ENCODE results near the gene DDX39B.
A peak's percentile ranks its signal among the peaks of the same experiment; 100 is the strongest.

Gene DDX39B

DNA sequence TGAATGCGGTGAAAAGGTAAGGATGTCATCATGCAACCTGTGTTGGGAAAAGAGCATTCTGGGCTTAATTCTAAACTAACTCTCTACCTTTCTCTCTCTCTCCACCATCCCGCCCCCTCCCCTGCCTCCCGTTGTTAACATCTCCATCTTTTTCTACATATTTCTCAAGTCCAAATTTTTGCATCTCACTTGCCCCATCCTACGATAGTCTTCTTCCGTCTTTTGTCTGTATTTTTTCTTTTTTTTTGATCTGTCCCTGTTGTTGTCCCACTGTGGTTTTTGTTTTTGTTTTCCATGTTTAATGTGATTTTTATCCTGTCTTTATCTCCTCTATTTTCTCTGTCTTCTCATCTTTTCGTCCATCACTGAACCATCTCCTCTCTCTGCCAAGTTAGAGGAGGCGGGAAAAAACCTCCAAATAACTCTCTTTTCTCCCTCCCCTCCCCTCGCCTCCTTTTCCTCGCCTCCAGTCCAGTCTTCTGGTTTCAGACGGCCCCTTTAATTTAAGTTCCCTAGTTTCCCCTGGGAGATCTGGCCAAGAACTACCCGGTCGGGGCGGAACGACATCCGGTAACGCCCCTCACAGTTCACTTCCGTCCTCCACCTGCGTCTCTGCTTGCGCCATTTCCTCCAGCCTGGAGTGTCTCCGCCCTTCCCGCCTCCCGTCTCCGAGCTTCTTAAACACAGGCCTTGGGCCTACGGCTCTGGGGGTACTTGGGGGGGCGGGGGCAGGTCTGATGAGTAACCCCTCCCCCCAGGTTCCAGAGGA is 5.3 kb upstream of the DDX39B start, which contains the start of gene NFKBIL1:
NFKBIL1 (plus strand) TSS at position 651 of the 769 bp plus-strand sequence; CDS start at position 738, 87 bp downstream.
- peak; percentile 94 for DNase-seq

DNA sequence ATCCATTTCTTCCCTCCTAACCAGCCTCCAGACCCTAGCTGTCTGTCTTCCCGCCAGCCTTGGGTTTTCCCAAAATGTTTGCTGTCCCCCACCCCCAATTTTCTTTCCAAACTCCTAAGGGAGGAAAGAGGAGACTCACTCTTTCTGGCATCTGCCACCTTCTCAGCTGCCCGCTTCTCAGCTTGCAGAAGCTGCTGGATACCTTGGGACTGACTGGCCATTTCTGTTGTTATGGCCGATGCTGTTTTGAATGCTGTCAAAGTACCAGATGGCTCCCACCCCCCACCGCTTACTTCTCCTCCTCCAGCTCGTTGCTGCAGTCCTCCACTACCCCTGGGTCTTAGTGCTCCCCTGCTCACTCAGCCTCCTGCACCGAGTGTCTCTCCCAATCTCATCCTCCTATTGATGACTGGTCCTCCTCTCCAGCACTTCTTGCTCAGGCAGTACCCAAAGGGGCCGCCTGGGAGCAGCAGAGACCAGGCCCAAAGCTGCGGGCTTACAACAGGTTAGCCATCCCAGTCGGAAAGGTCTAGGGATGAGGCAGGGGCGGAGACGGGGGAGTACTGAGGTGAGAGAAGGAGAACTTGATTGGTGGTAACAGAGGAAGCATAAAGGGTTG is 4.6 kb upstream of the DDX39B start, which contains the start of gene ATP6V1G2:
ATP6V1G2 (minus strand) TSS at position 270 of the 619 bp plus-strand sequence; CDS start at position 221, 49 bp downstream.
- peak; percentile 73 for DNase-seq

DNA sequence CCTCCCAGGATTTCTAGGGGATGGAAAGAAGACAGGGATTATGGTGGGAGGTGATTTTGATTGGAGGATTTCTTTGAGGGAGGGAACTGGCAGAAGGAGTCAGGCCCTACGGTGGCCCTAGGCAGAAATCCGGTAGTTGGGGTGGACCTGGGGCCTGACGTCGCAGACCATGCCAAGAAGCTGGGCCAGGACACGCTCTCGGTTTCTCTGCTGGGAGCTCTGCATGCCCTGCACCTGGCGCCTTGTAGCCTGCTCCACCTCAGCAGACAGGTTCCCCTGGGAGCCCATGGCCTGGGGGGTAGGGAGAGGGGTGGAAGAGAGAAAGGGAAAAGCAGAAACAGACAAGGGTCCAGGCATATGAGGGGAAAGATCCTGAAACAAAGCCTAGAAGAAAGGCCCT is 3.5 kb upstream of the DDX39B start:
- DNase-seq, result no peak

DNA sequence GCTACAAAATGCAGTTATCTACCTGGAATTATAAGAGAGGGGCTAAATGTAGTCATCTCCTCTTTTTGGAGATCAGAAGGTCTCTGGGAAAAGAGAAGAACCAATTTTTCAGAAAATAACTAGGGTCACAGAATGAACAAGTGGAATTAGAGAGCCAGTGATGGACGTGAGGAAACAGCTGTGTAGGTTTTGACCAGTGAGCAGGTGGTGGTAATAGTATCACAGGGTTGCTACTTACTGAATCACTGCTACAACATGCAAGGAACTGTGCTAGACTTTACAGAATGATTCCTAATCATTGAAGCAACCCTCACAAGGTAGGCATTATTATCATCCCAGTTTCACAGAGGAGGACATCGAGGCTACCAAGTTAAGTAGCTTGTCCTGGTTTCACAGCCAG is 2.9 kb upstream of the DDX39B start:
- DNase-seq, result no peak

DNA sequence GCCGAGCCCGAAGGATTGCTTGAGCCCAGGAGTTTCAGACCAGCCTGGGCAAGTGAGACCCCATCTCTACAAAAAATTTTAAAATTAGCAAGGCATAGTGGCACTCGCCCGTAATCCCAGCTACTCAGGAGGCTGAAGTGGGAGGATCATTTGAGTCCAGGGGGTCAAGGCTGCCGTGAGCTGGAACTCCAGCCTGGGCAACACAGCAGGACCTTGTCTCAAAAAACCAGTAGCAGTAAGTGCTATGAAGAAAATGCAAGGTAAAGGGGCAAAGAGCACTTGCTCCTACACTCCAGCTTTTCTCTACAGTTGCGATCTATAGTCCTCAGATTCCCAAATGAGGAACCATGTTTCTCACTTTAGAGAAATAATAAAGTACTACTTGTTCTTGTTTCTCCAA is 1.8 kb upstream of the DDX39B start:
- no peak for DNase-seq

DNA sequence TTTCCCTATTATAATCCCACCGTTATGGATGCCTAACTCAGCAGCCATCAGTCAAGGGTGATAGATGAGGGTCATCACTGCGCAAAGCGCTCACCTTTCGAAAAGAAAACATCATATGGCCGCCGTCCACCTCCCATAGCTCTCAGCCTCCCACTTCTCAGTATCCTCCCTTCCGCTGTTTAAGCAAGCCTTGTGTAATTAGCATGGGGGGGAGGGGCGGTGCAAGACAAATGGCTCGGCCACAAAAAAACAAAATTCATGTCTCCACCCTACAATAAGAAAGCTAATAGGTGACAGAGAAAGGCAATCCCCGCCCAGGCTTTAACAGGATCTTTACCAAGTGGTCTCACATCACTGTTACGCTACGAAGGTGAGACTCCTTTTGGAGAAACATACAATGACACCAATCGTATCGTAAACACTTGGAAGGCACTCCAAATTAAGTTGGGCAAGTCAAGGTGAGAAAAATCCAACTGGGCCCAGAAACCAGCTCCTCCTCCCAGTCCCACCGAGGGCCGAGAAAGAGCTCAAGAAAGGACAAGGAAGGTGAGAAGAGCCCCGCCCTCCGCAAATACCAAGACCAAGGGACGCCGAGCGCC is 645 bp downstream of the DDX39B start:
- DNase-seq, result no peak

DNA sequence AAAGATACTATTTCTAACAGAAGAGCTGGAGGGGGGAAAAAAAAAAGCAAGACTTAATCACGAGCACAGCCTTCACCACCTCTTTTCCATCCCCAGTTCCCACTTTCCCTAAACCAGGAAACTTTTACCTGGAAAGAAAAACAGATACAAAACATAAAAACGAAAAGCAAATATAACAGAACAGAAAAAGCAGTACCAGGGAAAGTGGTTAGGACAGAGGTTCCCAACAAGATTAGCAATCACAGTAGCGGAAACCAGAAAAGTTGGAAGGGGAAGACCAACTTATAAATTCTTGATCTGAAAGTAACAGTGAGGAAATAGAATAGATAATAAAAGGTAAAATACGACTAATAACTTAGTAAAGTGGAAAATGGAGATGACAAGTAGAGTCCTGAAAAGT is 1.2 kb downstream of the DDX39B start:
- DNase-seq, result no peak

DNA sequence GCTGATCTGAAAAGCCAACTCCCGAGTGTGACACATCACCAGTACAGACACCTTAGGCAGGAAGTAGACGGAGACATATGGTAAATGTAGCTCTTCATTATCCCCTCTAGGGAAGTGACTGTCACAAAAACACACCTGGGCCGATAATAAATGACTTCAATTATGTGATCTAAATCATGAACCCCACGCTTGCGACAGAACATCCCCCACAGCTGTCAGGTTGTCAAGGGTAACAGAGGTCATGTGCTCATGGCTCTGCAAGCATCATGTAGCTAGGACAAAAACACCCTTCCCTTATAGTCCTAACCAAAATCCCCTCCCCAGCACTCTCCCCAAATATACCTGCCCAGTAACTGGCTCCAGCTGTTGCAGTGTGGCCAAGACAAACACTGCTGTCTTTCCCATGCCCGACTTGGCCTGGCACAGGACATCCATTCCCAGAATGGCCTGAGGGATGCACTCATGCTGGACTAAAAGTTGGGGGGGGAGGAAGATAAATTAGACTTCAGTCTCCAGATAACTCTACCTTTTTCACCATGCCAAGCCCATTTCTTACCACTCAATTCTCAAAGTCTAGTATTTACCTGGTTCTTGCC is 2.9 kb downstream of the DDX39B start:
- DNase-seq, result no peak

DNA sequence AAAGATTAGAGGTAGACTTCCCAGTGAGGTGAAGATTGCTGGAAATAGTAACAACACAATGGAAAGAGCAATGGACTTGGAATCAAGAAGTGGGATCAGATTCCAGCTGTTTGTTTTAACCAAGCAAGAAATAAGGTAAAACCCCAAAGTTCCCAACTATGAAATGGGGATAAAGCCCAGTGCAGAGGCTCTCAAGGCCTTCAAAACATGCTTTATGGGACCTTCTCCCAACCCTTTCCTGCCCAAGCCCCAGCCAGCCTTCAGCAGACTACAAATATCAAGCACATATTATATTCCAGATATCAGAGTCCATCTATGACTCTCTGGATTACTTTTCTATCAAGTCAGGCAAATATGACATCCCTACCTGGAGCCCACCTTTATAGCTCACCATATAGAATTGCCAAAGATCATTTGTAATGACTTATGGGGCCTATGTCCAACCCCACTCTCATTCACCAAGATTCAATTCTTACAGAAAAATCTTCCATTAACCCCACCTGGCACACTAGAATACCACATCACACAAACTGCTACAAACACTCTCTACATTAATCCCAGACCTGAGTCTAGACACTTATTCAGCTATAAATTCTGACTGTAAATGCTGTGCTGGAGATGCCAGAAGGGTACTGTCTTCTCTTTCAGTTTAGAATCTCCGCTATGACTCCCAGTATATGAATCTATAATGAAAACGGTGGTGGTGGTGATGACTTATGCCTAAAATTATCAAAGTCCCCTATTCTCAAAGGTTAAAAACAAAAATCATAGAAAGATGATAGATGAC is 6.1 kb downstream of the DDX39B start:
- DNase-seq, result no peak

DNA sequence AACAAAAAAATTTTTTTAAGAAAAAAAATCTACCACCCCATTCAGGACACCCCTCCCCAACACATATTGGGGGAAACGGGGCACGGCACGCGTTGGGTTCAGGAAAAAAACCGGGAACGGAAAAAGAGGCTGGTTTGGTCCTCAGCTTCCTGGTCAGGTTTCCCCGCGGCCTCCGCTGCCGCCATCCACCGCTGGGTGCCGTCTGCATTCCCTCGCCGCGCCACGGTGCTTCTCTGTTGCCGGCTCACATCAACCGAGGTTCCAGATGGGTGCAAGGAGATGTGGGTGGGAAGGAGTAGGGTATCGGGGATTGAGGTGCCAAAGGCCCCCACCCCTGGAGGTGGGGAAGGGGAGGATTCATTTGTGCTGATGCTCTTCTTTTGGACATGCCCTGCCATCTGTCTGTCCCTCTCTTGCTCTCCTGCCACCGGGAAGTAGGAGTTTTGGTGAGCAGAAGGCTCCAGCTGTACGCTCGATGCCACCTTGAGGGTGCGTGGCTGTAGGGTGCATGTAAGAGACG is 7.2 kb downstream of the DDX39B start:
- no peak for DNase-seq

DNA sequence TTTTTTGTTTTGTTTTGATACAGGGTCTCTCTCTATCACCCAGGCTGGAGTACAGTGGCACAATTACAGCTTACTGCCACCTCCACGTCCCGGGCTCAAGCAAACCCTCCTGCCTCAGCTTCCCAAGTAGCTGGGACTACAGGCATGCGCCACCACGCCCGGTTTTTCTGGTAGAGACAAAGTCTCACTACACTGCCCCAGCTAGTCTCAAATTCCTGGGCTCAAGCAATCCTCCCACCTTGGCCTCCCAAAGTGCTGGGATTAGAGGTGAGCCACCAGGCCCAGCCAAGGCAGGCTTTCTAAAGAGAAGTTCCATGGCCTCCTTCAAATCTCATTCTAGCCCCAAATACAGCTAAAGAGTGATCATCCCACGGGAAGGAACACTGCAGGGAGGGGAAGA is 7.8 kb downstream of the DDX39B start:
- DNase-seq, result no peak

DNA sequence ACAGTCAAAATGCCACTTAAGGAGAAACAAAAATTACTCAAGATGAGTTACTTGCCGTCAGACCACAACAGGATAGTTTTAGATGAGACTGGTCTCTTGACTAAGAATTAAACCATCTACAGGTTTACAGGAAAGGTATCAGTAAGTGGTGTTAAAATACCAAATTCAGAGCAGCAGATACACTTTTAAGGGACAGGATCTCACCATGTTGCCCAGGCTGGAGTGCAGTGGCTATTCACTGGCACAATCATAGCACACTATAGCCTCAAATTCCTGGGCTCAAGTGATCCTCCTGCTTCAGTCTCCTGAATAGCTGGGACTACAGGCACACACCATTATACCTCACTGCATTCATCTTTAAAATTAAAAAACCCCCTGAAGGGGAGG is 8.4 kb downstream of the DDX39B start:
- DNase-seq, result no peak

DNA sequence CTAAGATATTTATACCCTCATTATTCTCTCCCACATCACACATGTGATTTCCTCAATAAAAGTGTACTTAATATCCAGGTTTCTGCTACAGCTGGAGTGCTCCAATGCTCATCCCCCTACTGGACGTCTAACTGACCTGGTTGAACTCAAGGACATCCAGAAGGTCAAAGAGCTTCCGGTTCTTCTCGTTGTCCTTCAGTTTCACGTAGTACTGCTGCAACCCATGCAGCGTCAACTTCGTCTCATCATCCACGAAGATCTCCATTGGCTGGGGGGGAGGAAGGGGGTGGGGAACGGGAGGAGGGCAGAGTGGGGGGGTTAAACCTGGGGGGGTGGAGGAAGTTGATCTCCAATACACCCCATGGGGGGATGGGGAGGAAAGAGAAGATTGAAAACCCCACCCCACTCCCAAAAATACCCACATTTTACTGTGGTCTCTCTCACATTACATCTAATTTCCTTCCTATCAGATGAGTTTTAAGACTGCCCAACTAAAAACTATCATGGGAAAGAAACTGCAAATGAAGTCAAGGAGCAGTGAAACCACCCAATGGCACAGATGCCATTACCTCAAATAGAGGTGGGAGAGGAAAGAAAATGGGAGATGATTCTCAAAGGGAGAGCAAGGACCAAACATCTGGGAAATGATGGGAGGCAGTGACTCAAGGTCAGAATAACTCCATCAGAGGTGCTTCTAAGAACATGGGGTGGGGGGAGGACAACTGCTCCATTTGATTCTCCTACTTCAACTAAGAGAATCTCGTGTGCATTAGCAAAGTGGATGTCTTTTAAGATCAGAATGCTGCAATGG is 9.0 kb downstream of the DDX39B start:
- DNase-seq, result no peak

DNA sequence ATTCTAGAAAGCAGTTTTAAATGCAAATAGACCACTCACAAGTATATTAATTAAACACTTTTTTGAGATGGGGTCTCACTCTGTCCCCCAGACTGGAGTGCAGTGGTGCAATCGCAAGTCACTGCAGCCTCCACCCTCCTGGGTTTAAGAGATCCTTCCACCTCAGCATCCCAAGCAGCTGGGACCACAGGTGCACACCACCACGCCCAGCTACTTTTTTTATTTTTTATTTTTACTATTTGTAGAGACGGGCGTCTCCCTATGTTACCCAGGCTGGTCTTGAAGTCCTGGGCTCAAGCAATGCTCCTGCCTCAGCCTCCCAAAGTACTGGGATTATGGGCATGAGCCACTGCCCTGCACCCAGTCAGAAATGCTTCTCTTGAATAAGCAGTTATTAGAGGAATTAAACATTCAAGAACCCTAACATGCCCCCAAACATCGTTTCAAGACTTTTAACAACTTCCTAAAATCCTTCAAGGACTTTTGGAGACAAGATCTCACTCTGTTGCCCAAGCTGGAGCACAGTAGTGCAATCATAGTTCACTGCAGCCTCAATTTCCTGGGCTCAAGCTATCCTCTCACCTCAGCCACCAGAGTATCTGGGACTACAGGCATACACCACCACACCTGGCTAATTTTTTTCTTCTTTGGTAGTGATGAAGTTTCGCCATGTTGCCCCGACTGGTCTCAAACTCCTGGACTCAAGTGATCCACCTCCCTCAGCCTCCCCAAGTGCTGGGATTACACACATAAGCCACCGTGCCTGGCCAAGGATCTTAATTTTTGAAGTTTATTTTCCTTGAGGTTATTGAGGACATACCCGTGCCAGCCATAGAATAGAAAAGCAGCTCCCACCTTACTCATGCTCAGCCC is 9.8 kb downstream of the DDX39B start:
- no peak for DNase-seq

DNA sequence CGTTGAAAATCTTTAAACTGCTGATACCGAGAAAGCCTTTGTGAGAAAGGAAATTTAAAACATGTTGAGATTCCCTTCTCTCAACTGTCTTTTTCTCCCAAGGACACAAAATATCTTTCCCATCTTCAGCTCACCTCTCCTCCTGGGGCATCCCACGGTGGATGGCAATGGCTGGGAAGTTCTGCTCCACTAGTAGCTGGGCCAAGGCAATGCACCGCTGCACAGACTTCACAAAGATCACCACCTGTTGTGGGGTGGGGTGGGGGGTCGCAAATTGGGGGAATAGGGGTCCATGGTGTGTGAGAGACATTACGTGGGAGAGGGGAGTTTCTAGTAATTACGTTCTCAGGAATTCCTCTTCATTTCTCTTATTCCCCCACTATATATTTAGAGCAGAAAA is 10.6 kb downstream of the DDX39B start:
- no peak for DNase-seq

DNA sequence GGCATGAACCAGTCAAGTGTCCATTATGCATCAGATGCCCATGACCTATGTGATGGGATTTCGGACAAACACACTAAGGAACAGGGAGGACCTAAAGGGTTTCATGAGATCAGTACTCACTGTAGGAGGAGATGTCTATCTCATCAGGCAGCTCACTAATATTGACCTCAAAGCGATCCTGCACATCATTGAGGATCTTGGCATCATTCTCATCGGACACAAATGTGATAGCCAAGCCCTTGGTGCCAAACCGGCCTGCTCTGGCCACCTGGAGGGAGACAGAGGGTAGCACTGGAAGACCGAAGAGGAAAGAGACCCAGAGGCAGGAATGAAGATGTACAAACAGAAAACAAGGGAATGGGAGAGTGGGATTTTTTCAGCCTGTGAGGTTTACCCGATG is 11.1 kb downstream of the DDX39B start:
- DNase-seq, result no peak

DNA sequence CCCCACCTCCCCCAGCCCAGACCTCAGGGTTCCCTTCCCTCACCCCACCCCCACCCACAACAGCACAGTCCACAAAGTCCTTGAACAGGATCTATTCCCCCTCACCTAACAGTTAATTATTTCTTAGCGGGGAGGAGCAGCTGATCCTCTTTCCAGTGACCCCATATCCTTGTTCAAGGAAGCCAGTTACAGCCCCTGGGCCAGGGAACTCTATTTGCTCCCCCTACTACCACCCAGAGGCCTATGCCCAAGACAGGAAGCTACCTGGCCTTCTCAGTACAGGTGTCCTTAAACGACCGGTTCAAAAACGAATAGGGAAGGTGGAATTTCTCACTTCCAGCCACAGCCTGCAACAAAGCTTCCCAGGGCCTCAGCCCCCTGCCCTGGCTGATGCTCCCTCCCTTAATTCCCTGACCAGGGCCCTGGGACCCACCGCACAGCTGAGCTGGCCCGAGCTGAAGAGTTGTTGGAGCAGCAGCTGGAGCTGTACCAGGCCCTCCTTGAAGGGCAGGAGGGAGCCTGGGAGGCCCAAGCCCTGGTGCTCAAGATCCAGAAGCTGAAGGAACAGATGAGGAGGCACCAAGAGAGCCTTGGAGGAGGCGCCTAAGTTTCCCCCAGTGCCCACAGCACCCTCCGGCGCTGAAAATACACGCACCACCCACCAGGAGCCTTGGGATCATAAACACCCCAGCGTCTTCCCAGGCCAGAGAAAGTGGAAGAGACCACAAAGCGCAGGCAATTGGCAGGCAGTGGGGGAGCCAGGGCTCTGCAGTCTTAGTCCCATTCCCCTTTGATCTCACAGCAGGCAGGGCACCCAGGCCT is 12.3 kb downstream of the DDX39B start:
- DNase-seq, result no peak

DNA sequence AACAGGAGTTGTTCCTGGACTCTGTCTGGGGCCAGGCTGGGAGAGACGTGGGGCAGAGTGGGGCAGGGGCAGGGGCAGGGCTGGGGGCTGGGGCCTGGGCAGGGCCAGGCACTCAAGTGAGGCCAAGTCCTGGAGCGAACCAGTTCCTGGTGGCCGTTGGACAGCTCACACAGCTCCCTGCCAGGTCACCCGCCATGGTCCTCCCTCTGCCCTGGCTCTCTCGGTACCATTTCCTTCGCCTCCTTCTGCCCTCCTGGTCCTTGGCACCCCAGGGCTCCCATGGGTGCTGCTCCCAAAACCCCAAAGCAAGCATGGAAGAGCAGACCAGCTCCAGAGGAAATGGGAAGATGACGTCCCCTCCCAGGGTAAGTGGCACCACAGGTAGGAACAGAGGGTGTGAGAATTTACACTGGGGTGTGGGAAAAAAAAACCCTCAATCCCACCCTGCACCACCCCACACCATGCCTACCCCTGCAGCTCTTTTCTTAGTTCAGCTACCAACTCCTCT is 12.9 kb downstream of the DDX39B start, which contains the start of gene MCCD1:
MCCD1 (plus strand) TSS at position 142 of the 508 bp plus-strand sequence; CDS start at position 195, 53 bp downstream.
- DNase-seq, result no peak

DNA sequence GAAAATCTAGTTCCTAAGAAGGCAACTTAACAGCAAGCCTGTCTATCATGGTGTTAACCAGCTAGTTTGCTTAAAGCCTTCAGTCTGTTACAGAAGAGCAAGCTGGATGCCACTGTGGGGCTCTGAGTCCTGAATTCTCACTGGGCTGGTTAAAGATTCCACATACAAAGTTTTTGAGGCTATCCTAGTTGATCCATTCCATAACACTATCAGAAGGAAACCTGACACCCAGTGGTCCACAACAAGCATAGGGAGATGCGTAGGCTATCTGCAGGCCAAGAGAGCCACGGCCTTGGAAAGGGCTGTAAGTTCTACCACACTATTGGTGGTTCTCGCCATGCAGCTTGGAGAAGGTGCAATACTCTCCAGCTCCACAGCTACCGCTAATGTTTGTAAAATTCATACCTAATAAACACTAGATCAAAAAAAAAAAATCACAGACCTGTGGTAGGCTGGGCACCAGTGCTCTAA is 13.5 kb downstream of the DDX39B start:
- no peak for DNase-seq

All from NCI-H524 treated with DMSO at 0.1 percent for 48 hours (cell line).